AG10803 (cell line): ENCODE data around the gene ARF5.

ENCODE experiments used
- DNase-seq: peaks from one replicate; pipeline ENCODE4 v3.0.0; 2010; ENCODE audit warnings: low read depth
- H3K4me3 ChIP-seq: 2 replicates; pipeline ENCODE4 v1.5.1; 2011; ENCODE audit warnings: mild to moderate bottlenecking, low read length, control low read depth
- TF ChIP-seq, protein P1 (sequence below): conservative IDR thresholded peaks from 2 replicates; pipeline ENCODE4 v1.5.1; 2011; ENCODE audit warnings: mild to moderate bottlenecking, low read length, control low read depth, inconsistent platforms

The ARF5 gene

GRCh38 chr7:127598318-127598717, 10.1 kb downstream of the ARF5 start:
- no peak overlapping the region for H3K4me3 ChIP-seq
- TF ChIP-seq, protein P1, sequence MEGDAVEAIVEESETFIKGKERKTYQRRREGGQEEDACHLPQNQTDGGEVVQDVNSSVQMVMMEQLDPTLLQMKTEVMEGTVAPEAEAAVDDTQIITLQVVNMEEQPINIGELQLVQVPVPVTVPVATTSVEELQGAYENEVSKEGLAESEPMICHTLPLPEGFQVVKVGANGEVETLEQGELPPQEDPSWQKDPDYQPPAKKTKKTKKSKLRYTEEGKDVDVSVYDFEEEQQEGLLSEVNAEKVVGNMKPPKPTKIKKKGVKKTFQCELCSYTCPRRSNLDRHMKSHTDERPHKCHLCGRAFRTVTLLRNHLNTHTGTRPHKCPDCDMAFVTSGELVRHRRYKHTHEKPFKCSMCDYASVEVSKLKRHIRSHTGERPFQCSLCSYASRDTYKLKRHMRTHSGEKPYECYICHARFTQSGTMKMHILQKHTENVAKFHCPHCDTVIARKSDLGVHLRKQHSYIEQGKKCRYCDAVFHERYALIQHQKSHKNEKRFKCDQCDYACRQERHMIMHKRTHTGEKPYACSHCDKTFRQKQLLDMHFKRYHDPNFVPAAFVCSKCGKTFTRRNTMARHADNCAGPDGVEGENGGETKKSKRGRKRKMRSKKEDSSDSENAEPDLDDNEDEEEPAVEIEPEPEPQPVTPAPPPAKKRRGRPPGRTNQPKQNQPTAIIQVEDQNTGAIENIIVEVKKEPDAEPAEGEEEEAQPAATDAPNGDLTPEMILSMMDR, result peak; percentile 32; the same call in 1 of the 2 replicates
- DNase-seq, result no peak

GRCh38 chr7:127600885-127601284, 12.7 kb downstream of the ARF5 start:
- H3K4me3 ChIP-seq, result no peak overlapping the region
- DNase-seq, result no peak
- TF ChIP-seq, protein P1, result no peak

DNA sequence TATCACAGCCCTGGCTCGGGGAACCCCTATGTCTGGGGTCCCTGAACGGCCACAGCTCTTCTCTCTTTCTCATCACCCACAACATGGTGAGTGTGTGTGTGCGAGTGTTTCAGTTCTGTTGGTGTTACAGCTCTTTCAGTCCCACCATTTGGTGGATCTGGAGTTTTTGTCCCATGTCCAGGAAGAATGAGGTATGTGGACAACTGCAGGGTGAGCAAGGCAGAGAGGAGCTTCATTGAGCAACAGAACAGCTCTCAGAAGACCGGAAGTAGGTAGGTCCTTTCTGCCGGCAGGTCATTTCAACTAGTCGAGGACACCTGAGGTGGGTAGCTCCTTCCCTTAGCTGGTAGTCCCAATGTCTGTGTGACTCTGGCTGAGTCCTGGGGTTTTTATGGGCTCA, 20.2 kb downstream of the ARF5 start:
- no peak overlapping the region for H3K4me3 ChIP-seq
- no peak for DNase-seq
- TF ChIP-seq, protein P1, result no peak

- no peak for DNase-seq
- H3K4me3 ChIP-seq, result no peak overlapping the region
These were observed 21.1 kb downstream of the ARF5 start for GRCh38 chr7:127609297-127609696.

GRCh38 chr7:127612263-127612662, 24.1 kb downstream of the ARF5 start:
- TF ChIP-seq, protein P1, result no peak
- H3K4me3 ChIP-seq, result no peak overlapping the region
- no peak for DNase-seq

More at GRCh38 chr7:127609297-127609696, 21.1 kb downstream of the ARF5 start:
- TF ChIP-seq, protein P1, result no peak

GRCh38 chr7:127616724-127617123, 28.5 kb downstream of the ARF5 start:
- H3K4me3 ChIP-seq, result no peak overlapping the region
- TF ChIP-seq, protein P1, result no peak
- no peak for DNase-seq

GRCh38 chr7:127618042-127618441, 29.8 kb downstream of the ARF5 start, which contains the start of gene PAX4:
Gene PAX4, minus strand, starts transcription at chr7:127618142. Its CDS starts 2,214 bp downstream, at chr7:127615928.
- no peak within 1 kb of the TSS for H3K4me3 ChIP-seq
- no peak for DNase-seq
- TF ChIP-seq, protein P1, result no peak
